ENCODE measurements around the gene ANO9. TPM values are rescaled to one million over a fixed set of nuclear protein-coding genes. Genes with fewer than 3 reads are reported as not detected.

ANO9 gene
- total RNA-seq, 1 experiment from 2014 or later: 16.6 TPM

- ChIA-PET CTCF (no interaction called here), POLR2A (ENCODE audit: unreplicated experiment) (no interaction called here)
- no TSS peak for BruUV-seq (replicated peaks)
Measured at GRCh38 chr11:432501-433100, 9.2 kb downstream of the ANO9 start.

DNA sequence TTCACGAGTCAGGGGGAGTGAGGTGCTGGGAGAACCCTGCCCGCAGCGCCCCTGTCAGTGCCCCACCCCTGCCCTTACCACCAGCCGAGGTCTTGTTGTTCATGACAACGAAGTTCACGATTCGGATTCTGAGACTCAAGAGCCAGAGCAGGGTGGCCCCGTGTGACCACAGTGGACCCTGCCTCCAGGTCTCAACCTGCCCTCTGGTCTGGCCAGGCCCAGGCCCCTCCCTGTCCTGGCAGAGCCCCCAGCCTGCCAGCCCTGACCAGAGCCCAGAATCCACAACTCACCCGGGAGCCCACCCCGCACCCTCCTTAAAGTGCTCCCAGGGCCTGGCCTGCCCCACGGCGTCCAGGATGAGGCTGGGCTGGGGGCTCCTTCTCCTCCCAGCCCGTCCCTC, 9.9 kb downstream of the ANO9 start:
- H3K9me3 ChIP-seq (ENCODE audit: low read length): no peaks in the 10 kb centered on the region
- H3F3A ChIP-seq (ENCODE audit: low read length, unreplicated experiment): no peaks in the 10 kb centered on the region
- H2AFZ ChIP-seq (ENCODE audit: low read length): no peak overlapping the region
- no peak overlapping the region for H3K4me2 ChIP-seq (ENCODE audit: low read length)
- ChIA-PET CTCF (no interaction called here), POLR2A (ENCODE audit: unreplicated experiment) (no interaction called here)
- TF ChIP-seq EZH2phosphoT487 (IDR thresholded peaks at IDR 0.05; ENCODE audit: borderline replicate concordance, low read length): no peak
- TF ChIP-seq EZH2 (IDR thresholded peaks at IDR 0.05; ENCODE audit: low read length, unreplicated experiment): no peak
- TF ChIP-seq CTCF (conservative IDR thresholded peaks at IDR 0.05; ENCODE audit: low read depth, low read length): no peak
- no peaks in the 10 kb centered on the region for H4K20me1 ChIP-seq (ENCODE audit: low read length)
- H3K4me1 ChIP-seq (ENCODE audit: insufficient read depth, low read length): no peaks in the 10 kb centered on the region
- no TSS peak for BruUV-seq (replicated peaks)
- no peaks in the 10 kb centered on the region for H3K27me3 ChIP-seq (ENCODE audit: low read length)
- intact Hi-C loops (cut with micrococcal nuclease): no loop called here
- H3K36me3 ChIP-seq (ENCODE audit: low read depth, low read length): no peaks in the 10 kb centered on the region
- no peak for DNase-seq
- H3K79me2 ChIP-seq (ENCODE audit: low read length): no peaks in the 10 kb centered on the region
- no peak overlapping the region for H3K27ac ChIP-seq (ENCODE audit: low read length)
- no peak overlapping the region for H3K9ac ChIP-seq (ENCODE audit: low read length)
- ATAC-seq: no peak
- no peaks in the 10 kb centered on the region for H3K9me2 ChIP-seq (replicated peaks; ENCODE audit: low read length)
- no peak overlapping the region for H3K4me3 ChIP-seq (ENCODE audit: low read length)

More at GRCh38 chr11:432501-433100, 9.2 kb downstream of the ANO9 start:
- intact Hi-C loops (cut with micrococcal nuclease): no loop called here
- Histone ChIP-seq H3K4me1 (ENCODE audit: insufficient read depth, low read length) (no peaks in the 10 kb centered on the region), H4K20me1 (ENCODE audit: low read length) (no peaks in the 10 kb centered on the region), H3K27ac (ENCODE audit: low read length) (no peak overlapping the region), H3K4me3 (ENCODE audit: low read length) (no peak overlapping the region), H3K36me3 (ENCODE audit: low read depth, low read length) (no peaks in the 10 kb centered on the region), H3K9me3 (ENCODE audit: low read length) (no peaks in the 10 kb centered on the region), H3F3A (ENCODE audit: low read length, unreplicated experiment) (no peaks in the 10 kb centered on the region), H2AFZ (ENCODE audit: low read length) (no peak overlapping the region), H3K9ac (ENCODE audit: low read length) (no peak overlapping the region), H3K4me2 (ENCODE audit: low read length) (no peak overlapping the region), H3K27me3 (ENCODE audit: low read length) (no peaks in the 10 kb centered on the region), H3K9me2 (replicated peaks; ENCODE audit: low read length) (no peaks in the 10 kb centered on the region), H3K79me2 (ENCODE audit: low read length) (no peaks in the 10 kb centered on the region)
- TF ChIP-seq CTCF (conservative IDR thresholded peaks at IDR 0.05; ENCODE audit: low read depth, low read length): no peak
- TF ChIP-seq EZH2phosphoT487 (IDR thresholded peaks at IDR 0.05; ENCODE audit: borderline replicate concordance, low read length): no peak
- TF ChIP-seq EZH2 (IDR thresholded peaks at IDR 0.05; ENCODE audit: low read length, unreplicated experiment): no peak
- no peak for DNase-seq
- no peak for ATAC-seq

GRCh38 chr11:429931-430456, 11.8 kb downstream of the ANO9 start:
- Histone ChIP-seq H3F3A (ENCODE audit: low read length, unreplicated experiment) (no peaks in the 10 kb centered on the region), H3K9ac (ENCODE audit: low read length) (no peak overlapping the region), H3K36me3 (ENCODE audit: low read depth, low read length) (no peaks in the 10 kb centered on the region), H3K4me2 (ENCODE audit: low read length) (no peak overlapping the region), H3K27ac (ENCODE audit: low read length) (no peak overlapping the region), H2AFZ (ENCODE audit: low read length) (no peak overlapping the region), H3K4me1 (ENCODE audit: insufficient read depth, low read length) (no peaks in the 10 kb centered on the region), H4K20me1 (ENCODE audit: low read length) (no peaks in the 10 kb centered on the region), H3K4me3 (ENCODE audit: low read length) (no peak overlapping the region), H3K9me3 (ENCODE audit: low read length) (no peaks in the 10 kb centered on the region), H3K27me3 (ENCODE audit: low read length) (no peaks in the 10 kb centered on the region), H3K9me2 (replicated peaks; ENCODE audit: low read length) (no peaks in the 10 kb centered on the region), H3K79me2 (ENCODE audit: low read length) (no peaks in the 10 kb centered on the region)
- ChIA-PET CTCF (no interaction called here), POLR2A (ENCODE audit: unreplicated experiment) (no interaction called here)
- no peak for DNase-seq
- intact Hi-C loops (cut with micrococcal nuclease): no loop called here
- BruUV-seq (replicated peaks): no TSS peak
- no peak for ATAC-seq
- no peak for TF ChIP-seq CTCF (conservative IDR thresholded peaks at IDR 0.05; ENCODE audit: low read depth, low read length)
